Ishikawa (cell line): ENCODE data around the gene DIAPH2.

Source experiments
- CEBPB ChIP-seq: IDR thresholded peaks from 2 replicates; pipeline ENCODE4 v1.6.1; 2012
- CREB1 ChIP-seq: IDR thresholded peaks from 2 replicates; pipeline ENCODE4 v1.6.1; 2012; ENCODE audit warnings: low read depth
- EGR1 ChIP-seq: IDR thresholded peaks from 2 replicates; pipeline ENCODE4 v1.6.1; 2012
- EP300 ChIP-seq: IDR thresholded peaks from 2 replicates; pipeline ENCODE4 v1.6.1; 2012; ENCODE audit warnings: borderline replicate concordance
- FOXM1 ChIP-seq: IDR thresholded peaks from 2 replicates; pipeline ENCODE4 v1.6.1; 2012; ENCODE audit warnings: low read depth, borderline replicate concordance
- RAD21 ChIP-seq: IDR thresholded peaks from 2 replicates; pipeline ENCODE4 v1.6.1; 2012; ENCODE audit warnings: low read depth
- TAF1 ChIP-seq: IDR thresholded peaks from 2 replicates; pipeline ENCODE4 v1.6.1; 2012; ENCODE audit warnings: low read depth, mild to moderate bottlenecking
- TCF12 ChIP-seq: IDR thresholded peaks from 2 replicates; pipeline ENCODE4 v1.6.1; 2012; ENCODE audit warnings: low read depth
- YY1 ChIP-seq: IDR thresholded peaks from 2 replicates; pipeline ENCODE4 v1.6.1; 2012; ENCODE audit warnings: low read depth
- ZBTB7A ChIP-seq: IDR thresholded peaks from 2 replicates; pipeline ENCODE4 v1.6.1; 2012; ENCODE audit warnings: low read depth
- TF ChIP-seq, protein P1 (sequence below): IDR thresholded peaks from 2 replicates; pipeline ENCODE4 v1.6.1; 2012
- TF ChIP-seq, protein P2 (sequence below): IDR thresholded peaks from 2 replicates; pipeline ENCODE4 v1.6.1; 2012; ENCODE audit warnings: low read depth, mild to moderate bottlenecking
- TF ChIP-seq, protein P3 (sequence below): IDR thresholded peaks from 2 replicates; pipeline ENCODE4 v1.6.1; 2012

- no peak for TF ChIP-seq YY1
- TF ChIP-seq, protein P1, sequence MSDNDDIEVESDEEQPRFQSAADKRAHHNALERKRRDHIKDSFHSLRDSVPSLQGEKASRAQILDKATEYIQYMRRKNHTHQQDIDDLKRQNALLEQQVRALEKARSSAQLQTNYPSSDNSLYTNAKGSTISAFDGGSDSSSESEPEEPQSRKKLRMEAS, result no peak
- no peak for TF ChIP-seq ZBTB7A
- no peak for TF ChIP-seq CREB1
- no peak for TF ChIP-seq EP300
- TF ChIP-seq, protein P2, sequence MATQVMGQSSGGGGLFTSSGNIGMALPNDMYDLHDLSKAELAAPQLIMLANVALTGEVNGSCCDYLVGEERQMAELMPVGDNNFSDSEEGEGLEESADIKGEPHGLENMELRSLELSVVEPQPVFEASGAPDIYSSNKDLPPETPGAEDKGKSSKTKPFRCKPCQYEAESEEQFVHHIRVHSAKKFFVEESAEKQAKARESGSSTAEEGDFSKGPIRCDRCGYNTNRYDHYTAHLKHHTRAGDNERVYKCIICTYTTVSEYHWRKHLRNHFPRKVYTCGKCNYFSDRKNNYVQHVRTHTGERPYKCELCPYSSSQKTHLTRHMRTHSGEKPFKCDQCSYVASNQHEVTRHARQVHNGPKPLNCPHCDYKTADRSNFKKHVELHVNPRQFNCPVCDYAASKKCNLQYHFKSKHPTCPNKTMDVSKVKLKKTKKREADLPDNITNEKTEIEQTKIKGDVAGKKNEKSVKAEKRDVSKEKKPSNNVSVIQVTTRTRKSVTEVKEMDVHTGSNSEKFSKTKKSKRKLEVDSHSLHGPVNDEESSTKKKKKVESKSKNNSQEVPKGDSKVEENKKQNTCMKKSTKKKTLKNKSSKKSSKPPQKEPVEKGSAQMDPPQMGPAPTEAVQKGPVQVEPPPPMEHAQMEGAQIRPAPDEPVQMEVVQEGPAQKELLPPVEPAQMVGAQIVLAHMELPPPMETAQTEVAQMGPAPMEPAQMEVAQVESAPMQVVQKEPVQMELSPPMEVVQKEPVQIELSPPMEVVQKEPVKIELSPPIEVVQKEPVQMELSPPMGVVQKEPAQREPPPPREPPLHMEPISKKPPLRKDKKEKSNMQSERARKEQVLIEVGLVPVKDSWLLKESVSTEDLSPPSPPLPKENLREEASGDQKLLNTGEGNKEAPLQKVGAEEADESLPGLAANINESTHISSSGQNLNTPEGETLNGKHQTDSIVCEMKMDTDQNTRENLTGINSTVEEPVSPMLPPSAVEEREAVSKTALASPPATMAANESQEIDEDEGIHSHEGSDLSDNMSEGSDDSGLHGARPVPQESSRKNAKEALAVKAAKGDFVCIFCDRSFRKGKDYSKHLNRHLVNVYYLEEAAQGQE, result no peak
- TF ChIP-seq, protein P3, sequence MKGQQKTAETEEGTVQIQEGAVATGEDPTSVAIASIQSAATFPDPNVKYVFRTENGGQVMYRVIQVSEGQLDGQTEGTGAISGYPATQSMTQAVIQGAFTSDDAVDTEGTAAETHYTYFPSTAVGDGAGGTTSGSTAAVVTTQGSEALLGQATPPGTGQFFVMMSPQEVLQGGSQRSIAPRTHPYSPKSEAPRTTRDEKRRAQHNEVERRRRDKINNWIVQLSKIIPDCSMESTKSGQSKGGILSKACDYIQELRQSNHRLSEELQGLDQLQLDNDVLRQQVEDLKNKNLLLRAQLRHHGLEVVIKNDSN, result no peak
- TF ChIP-seq TCF12, result no peak
- no peak for TF ChIP-seq CEBPB
- no peak for TF ChIP-seq RAD21
- no peak for TF ChIP-seq TAF1
- no peak for TF ChIP-seq EGR1
- no peak for TF ChIP-seq FOXM1
Observed at GRCh38 chrX:97366237-97366636, 681.6 kb downstream of the DIAPH2 start.
